Measurements from ENCODE around the gene HCAR3. TPM values are rescaled to one million over a fixed set of nuclear protein-coding genes. Genes with fewer than 3 reads are reported as not detected.
"Not testable (repeated sequence)": the region's sequence is repeated elsewhere in the genome, so short reads cannot be mapped to it uniquely, and the experiment has no call there.

HCAR3 gene
- total and polyA plus RNA-seq, 5 experiments from 2014 or later: not detected

- DNase-seq: no peak
Observed at GRCh38 chr12:122681814-122682213, 34.8 kb downstream of the HCAR3 start.

GRCh38 chr12:122680989-122681388 is 35.6 kb downstream of the HCAR3 start:
- DNase-seq, H3K4me1 Mint-ChIP-seq, ATAC-seq, H3K36me3 Mint-ChIP-seq, H3K27ac Mint-ChIP-seq, H3K27me3 Mint-ChIP-seq, POLR2A ChIA-PET, H3K9me3 Mint-ChIP-seq, H3K4me3 Mint-ChIP-seq: not testable (repeated sequence)

More at GRCh38 chr12:122681814-122682213, 34.8 kb downstream of the HCAR3 start:
- Mint-ChIP-seq H3K36me3 (no peaks in the 10 kb centered on the region), H3K4me3 (no peak overlapping the region), H3K4me1 (no peaks in the 10 kb centered on the region), H3K9me3 (no peaks in the 10 kb centered on the region), H3K27ac (no peak overlapping the region), H3K27me3 (peaks cover 0 to 8% (median 5%) of the 10 kb centered on the region in 5 donors)
- POLR2A ChIA-PET: no interaction called here
- ATAC-seq: no peak

GRCh38 chr12:122676781-122677180 is 39.8 kb downstream of the HCAR3 start:
- DNase-seq, H3K4me3 Mint-ChIP-seq, H3K27ac Mint-ChIP-seq, H3K36me3 Mint-ChIP-seq, POLR2A ChIA-PET, ATAC-seq, H3K4me1 Mint-ChIP-seq, H3K9me3 Mint-ChIP-seq: not testable (repeated sequence)
- peaks cover 4 to 23% (median 6%) of the 10 kb centered on the region in 5 donors for H3K27me3 Mint-ChIP-seq

GRCh38 chr12:122676015-122676414 is 40.6 kb downstream of the HCAR3 start:
- H3K4me3 Mint-ChIP-seq, H3K9me3 Mint-ChIP-seq, POLR2A ChIA-PET, H3K36me3 Mint-ChIP-seq, DNase-seq, ATAC-seq, H3K4me1 Mint-ChIP-seq, H3K27ac Mint-ChIP-seq: not testable (repeated sequence)
- H3K27me3 Mint-ChIP-seq: peaks cover 4 to 23% (median 6%) of the 10 kb centered on the region in 5 donors

DNA sequence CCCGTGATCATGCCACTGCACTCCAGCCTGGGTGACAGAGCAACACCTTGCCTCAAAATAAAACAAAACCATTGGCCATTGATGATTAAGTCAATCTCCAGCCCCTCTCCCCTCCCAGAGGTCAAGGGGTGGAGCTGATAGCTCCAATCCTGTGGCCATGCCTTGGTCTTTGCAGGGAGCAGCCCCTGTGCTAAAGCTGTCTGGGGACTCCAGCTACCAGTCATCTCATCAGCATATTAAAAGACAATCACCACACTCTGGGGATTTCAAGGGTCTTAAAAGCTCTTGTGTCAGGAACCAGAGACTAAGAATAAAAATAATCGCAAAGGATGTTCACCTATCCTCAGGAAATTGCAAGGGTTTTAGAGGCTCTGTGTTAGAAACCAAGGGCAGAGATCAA is 44.1 kb downstream of the HCAR3 start:
- peaks cover 3 to 22% (median 4%) of the 10 kb centered on the region in 5 donors for H3K27me3 Mint-ChIP-seq
- H3K4me3 Mint-ChIP-seq: no peak overlapping the region
- H3K9me3 Mint-ChIP-seq: no peaks in the 10 kb centered on the region
- DNase-seq: no peak
- no peaks in the 10 kb centered on the region for H3K36me3 Mint-ChIP-seq
- no peaks in the 10 kb centered on the region for H3K4me1 Mint-ChIP-seq
- no peak for ATAC-seq
- no peak overlapping the region for H3K27ac Mint-ChIP-seq
- POLR2A ChIA-PET: no interaction called here

DNA sequence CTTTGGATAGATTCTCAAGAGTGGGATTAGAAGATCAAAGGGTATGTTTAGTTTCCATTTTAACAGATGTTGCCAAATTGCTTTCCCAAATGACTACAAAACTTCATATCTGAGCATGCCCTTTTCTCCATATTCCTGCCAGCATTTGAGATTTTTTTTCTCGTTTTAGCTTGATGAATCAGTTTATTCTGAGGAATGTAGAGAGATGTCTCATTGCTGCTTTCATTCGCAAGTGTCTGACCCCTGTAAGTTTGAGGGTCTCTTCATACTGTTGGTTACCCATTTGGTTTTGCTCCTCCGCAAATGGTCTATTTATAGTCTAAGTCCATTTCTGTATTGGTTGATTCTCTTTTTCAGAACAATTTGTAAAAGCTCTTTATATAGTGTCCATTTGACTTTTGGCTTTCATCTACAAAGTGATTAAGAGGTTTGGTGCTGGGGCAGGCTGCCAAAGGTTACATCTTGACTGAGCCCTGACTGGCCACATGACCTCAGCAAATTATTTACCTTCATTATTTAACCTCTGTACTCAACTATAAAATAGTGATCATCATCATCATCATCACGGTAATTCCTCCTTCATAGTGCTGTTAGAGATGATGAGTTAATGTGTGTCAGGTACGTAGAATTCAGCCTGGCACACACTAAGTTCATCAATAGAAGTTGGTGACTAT is 47.1 kb downstream of the HCAR3 start:
- DNase-seq: no peak
- H3K4me3 Mint-ChIP-seq: no peak overlapping the region
- no peak overlapping the region for H3K27ac Mint-ChIP-seq
- POLR2A ChIA-PET: no interaction called here
- H3K9me3 Mint-ChIP-seq: no peaks in the 10 kb centered on the region
- no peaks in the 10 kb centered on the region for H3K36me3 Mint-ChIP-seq
- peaks cover 0 to 2% (median 0%) of the 10 kb centered on the region in 5 donors for H3K27me3 Mint-ChIP-seq
- H3K4me1 Mint-ChIP-seq: peaks cover 0 to 5% (median 0%) of the 10 kb centered on the region in 4 donors
- no peak for ATAC-seq

DNA sequence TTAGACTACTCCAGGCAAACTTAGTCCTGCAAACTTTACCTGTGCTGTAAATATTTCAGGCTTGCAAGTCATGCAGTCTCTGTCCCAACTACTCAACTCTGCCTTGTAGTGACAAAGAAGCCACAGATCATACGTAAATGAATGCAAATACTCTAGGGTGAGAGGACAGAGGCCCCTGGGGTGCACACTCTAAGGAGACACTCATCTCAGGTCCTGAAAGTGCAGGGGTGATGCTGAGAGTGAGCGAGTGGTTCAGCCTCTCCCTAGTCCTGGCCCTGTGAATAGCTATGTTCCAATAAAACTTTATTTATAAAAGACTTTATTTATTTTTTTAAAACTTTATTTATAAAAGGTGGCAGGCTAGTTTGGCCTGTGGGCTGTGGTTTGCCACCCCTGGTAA is 48.3 kb downstream of the HCAR3 start:
- no peak overlapping the region for H3K27ac Mint-ChIP-seq
- H3K4me1 Mint-ChIP-seq: peaks cover 0 to 5% (median 0%) of the 10 kb centered on the region in 4 donors
- POLR2A ChIA-PET: interaction anchor here (0.7 kb wide), 2 partner anchors 57 to 1046 kb away, joined by 5 read pairs; no protein-coding TSS in a partner anchor
- H3K9me3 Mint-ChIP-seq: no peaks in the 10 kb centered on the region
- H3K27me3 Mint-ChIP-seq: peaks cover 0 to 2% (median 0%) of the 10 kb centered on the region in 5 donors
- DNase-seq (no peak), ATAC-seq (no peak)
- no peak overlapping the region for H3K4me3 Mint-ChIP-seq
- no peaks in the 10 kb centered on the region for H3K36me3 Mint-ChIP-seq

DNA sequence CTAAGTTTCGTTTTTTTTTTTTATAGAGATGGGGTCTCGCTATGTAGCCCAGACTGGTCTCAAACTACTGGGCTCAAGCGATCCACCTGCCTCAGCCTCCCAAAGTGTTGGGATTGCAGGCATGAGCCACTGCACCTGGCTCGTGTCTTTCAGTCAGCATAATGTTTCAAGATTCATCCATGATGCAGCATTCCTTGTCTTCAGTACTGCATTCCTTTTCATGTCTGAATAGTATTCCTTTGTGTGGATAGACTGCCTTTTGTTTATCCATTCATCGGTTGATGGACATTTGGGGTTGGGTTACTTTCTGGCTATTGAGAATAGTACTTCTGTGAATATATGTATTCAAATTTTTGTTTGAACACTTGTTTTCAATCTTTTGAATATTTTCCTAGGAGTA is 50.9 kb downstream of the HCAR3 start:
- H3K4me3 Mint-ChIP-seq: no peak overlapping the region
- no peak for ATAC-seq
- H3K27ac Mint-ChIP-seq: peak overlapping the region in 1 of 10 donors; percentile 40
- H3K27me3 Mint-ChIP-seq: no peaks in the 10 kb centered on the region
- no peaks in the 10 kb centered on the region for H3K36me3 Mint-ChIP-seq
- no peak for DNase-seq
- POLR2A ChIA-PET: no interaction called here
- H3K4me1 Mint-ChIP-seq: peaks cover 0 to 5% (median 0%) of the 10 kb centered on the region in 4 donors
- H3K9me3 Mint-ChIP-seq: no peaks in the 10 kb centered on the region

- H3K4me3 Mint-ChIP-seq: no peak overlapping the region
- DNase-seq: no peak
- POLR2A ChIA-PET: no interaction called here
- H3K27me3 Mint-ChIP-seq: no peaks in the 10 kb centered on the region
- no peak for ATAC-seq
- H3K27ac Mint-ChIP-seq: peak overlapping the region in 4 of 10 donors; percentile 2 to 40 (median 15)
- H3K4me1 Mint-ChIP-seq: peaks cover 0 to 5% (median 0%) of the 10 kb centered on the region in 4 donors
- H3K36me3 Mint-ChIP-seq: no peaks in the 10 kb centered on the region
- H3K9me3 Mint-ChIP-seq: no peaks in the 10 kb centered on the region
Observed at GRCh38 chr12:122665349-122665748, 51.3 kb downstream of the HCAR3 start.

Other genes with a start within 250 kb of the HCAR3 start
- 10 to 100 TPM; 42.9 to 43.3 TPM for gene ZCCHC8, start 215.9 kb downstream of the HCAR3 start, total RNA-seq
- 10 to 100 TPM in 1 of 3 donors, 1 to 10 TPM in 2; 5.4 to 14.1 (median 8.1) TPM for gene ZCCHC8, start 215.9 kb downstream of the HCAR3 start, polyA plus RNA-seq
- 100 to 1,000 TPM; 135 to 146 TPM for gene RSRC2, start 189.9 kb downstream of the HCAR3 start, total RNA-seq
- 10 to 100 TPM; 18.5 to 47.5 (median 23.6) TPM for gene RSRC2, start 189.9 kb downstream of the HCAR3 start, polyA plus RNA-seq
- gene KNTC1, start 189.6 kb downstream of the HCAR3 start, total RNA-seq: 10 to 100 TPM; 30.9 to 35.4 TPM
- 1 to 10 TPM; 1.4 to 3.6 (median 2.0) TPM for gene KNTC1, start 189.6 kb downstream of the HCAR3 start, polyA plus RNA-seq
- gene HCAR2, start 13.5 kb downstream of the HCAR3 start, total RNA-seq: not detected
- not detected for gene HCAR2, start 13.5 kb downstream of the HCAR3 start, polyA plus RNA-seq
- gene HCAR1, start 14.0 kb upstream of the HCAR3 start, total RNA-seq: not detected
- gene HCAR1, start 14.0 kb upstream of the HCAR3 start, polyA plus RNA-seq: not detected
- gene DENR, start 36.0 kb upstream of the HCAR3 start, total RNA-seq: 10 to 100 TPM; 51.6 to 52.6 TPM
- gene DENR, start 36.0 kb upstream of the HCAR3 start, polyA plus RNA-seq: 10 to 100 TPM; 68.0 to 79.9 (median 78.3) TPM
- gene CCDC62, start 57.8 kb upstream of the HCAR3 start, total RNA-seq: 1 to 10 TPM; 2.0 TPM
- under 1 TPM; 0.25 to 0.44 (median 0.42) TPM for gene CCDC62, start 57.8 kb upstream of the HCAR3 start, polyA plus RNA-seq
- gene HIP1R, start 118.6 kb upstream of the HCAR3 start, total RNA-seq: 100 to 1,000 TPM; 142 to 144 TPM
- gene HIP1R, start 118.6 kb upstream of the HCAR3 start, polyA plus RNA-seq: 10 to 100 TPM in 2 of 3 donors, 1 to 10 TPM in 1; 4.7 to 16.7 (median 12.9) TPM
- 10 to 100 TPM; 36.4 to 37.2 TPM for gene VPS37B, start 179.3 kb upstream of the HCAR3 start, total RNA-seq
- 10 to 100 TPM; 15.2 to 19.4 (median 19.3) TPM for gene VPS37B, start 179.3 kb upstream of the HCAR3 start, polyA plus RNA-seq
- gene ABCB9, start 249.7 kb upstream of the HCAR3 start, total RNA-seq: 1 to 10 TPM; 6.2 to 7.0 TPM
- gene ABCB9, start 249.7 kb upstream of the HCAR3 start, polyA plus RNA-seq: 1 to 10 TPM in 1 of 3 donors, under 1 TPM in 2; 0.45 to 1.4 (median 0.80) TPM

All from naive thymus-derived CD8-positive, alpha-beta T cell (primary cell).